Keratinocyte (primary cell): ENCODE measurements around the gene RPS4Y2. TPM values are rescaled to one million over a fixed set of nuclear protein-coding genes. Genes with fewer than 3 reads are reported as not detected.

Experiments
- DNase-seq: peaks from one replicate; pipeline ENCODE4 v3.0.0-alpha.2; 2011; ENCODE audit warnings: low read depth, missing footprints, low spot score
- FAIRE-seq: peaks from 2 replicates; lab custom pipeline; 2011; peaks lifted over from hg19 to GRCh38; lab: Jason Lieb, UNC
- H2AFZ ChIP-seq: 2 replicates; pipeline ENCODE4 v1.6.0; 2012; ENCODE audit warnings: low read length, control low read depth, inconsistent platforms; ENCODE audit not compliant: control insufficient read depth
- H3K27ac ChIP-seq: 2 replicates; pipeline ENCODE4 v1.5.1; 2011; ENCODE audit warnings: low read length; ENCODE audit not compliant: control insufficient read depth, insufficient read depth
- H3K27me3 ChIP-seq: 3 replicates; pipeline ENCODE4 v1.6.0; 2011; ENCODE audit warnings: low read length; ENCODE audit not compliant: control insufficient read depth, insufficient read depth; ENCODE audit errors: extremely low read depth
- H3K36me3 ChIP-seq, 2 experiments: 2 replicates in 1 of 2; 3 replicates in 1 of 2; pipeline ENCODE4 v1.5.1; 2011; ENCODE audit warnings: low read length in 2 of 2, mild to moderate bottlenecking in 1 of 2; ENCODE audit not compliant: control insufficient read depth in 2 of 2, insufficient read depth in 2 of 2; ENCODE audit errors: extremely low read depth in 1 of 2
- H3K4me1 ChIP-seq: 3 replicates; pipeline ENCODE4 v1.5.1; 2011; ENCODE audit warnings: low read length; ENCODE audit not compliant: control insufficient read depth, insufficient read depth; ENCODE audit errors: extremely low read depth
- H3K4me2 ChIP-seq: 3 replicates; pipeline ENCODE4 v1.6.0; 2011; ENCODE audit warnings: low read depth, low read length; ENCODE audit not compliant: control insufficient read depth, insufficient read depth; ENCODE audit errors: extremely low read depth
- H3K4me3 ChIP-seq, 3 experiments: fragments of 200-600 bp in 1 of 3; sonication (generic) in 1 of 3; 2 replicates in 2 of 3; 3 replicates in 1 of 3; pipeline ENCODE4 v1.5.1; 2011 to 2016; ENCODE audit warnings: low read length in 3 of 3, mild to moderate bottlenecking in 3 of 3, control low read depth in 2 of 3, inconsistent platforms in 1 of 3, low read depth in 1 of 3, mixed read lengths in 1 of 3, mixed run types in 1 of 3, moderate library complexity in 1 of 3; ENCODE audit not compliant: control insufficient read depth in 2 of 3, insufficient read depth in 2 of 3; ENCODE audit errors: extremely low read depth in 1 of 3
- H3K79me2 ChIP-seq: 2 replicates; pipeline ENCODE4 v1.6.0; 2012; ENCODE audit warnings: low read length; ENCODE audit not compliant: control insufficient read depth, insufficient read depth
- H3K9ac ChIP-seq: 3 replicates; pipeline ENCODE4 v1.6.0; 2011; ENCODE audit warnings: low read length; ENCODE audit not compliant: control insufficient read depth, insufficient read depth; ENCODE audit errors: extremely low read depth
- H3K9me1 ChIP-seq: 3 replicates; pipeline ENCODE4 v1.6.0; 2011; ENCODE audit warnings: low read length; ENCODE audit not compliant: control insufficient read depth, insufficient read depth; ENCODE audit errors: extremely low read depth
- H3K9me3 ChIP-seq: 2 replicates; pipeline ENCODE4 v1.5.1; 2012; ENCODE audit warnings: low read depth, low read length; ENCODE audit not compliant: control insufficient read depth
- H4K20me1 ChIP-seq: 3 replicates; pipeline ENCODE4 v1.6.0; 2011; ENCODE audit warnings: low read length; ENCODE audit not compliant: control insufficient read depth, insufficient read depth; ENCODE audit errors: extremely low read depth
- EZH2 ChIP-seq: IDR thresholded peaks from one replicate; pipeline ENCODE4 v1.6.1; 2012; ENCODE audit warnings: inconsistent platforms, mild to moderate bottlenecking, low read length, moderate library complexity
- dilution Hi-C: fragments of 300-500 bp; cut with MboI; formaldehyde crosslinking; loops from one replicate; pipeline ENCODE4 v1.7.0; 2020; ENCODE audit warnings: low sequenced_read_pairs; ENCODE audit not compliant: extremely low pct_ligation_motif_present
- polyA plus RNA-seq, 5 experiments: library from polyadenylated mRNA; depleted of rRNA in 3 of 5; stranded (reverse) in 3 of 5; stranded (forward) in 1 of 5; unstranded in 1 of 5; fragments of >200 nt; gene quantifications; 1 replicate in 1 of 5; 2 replicates in 3 of 5; 3 replicates in 1 of 5; pipeline versions ENCODE4 v1.2.1 to v1.2.3, GENCODE V29; 2011 to 2012; ENCODE audit warnings: missing spikeins in 2 of 5, low read depth in 1 of 5, low replicate concordance in 1 of 5
- TF ChIP-seq, protein P1 (sequence below), 3 experiments: IDR thresholded peaks in 1 of 3; conservative IDR thresholded peaks in 1 of 3; optimal IDR thresholded peaks in 1 of 3; 2 replicates in 2 of 3; 3 replicates in 1 of 3; pipeline versions ENCODE3 to v1.5.1; 2011; ENCODE audit warnings: low read length in 3 of 3, mild to moderate bottlenecking in 3 of 3, moderate library complexity in 2 of 3, control low read depth in 1 of 3, inconsistent platforms in 1 of 3; ENCODE audit not compliant: insufficient read depth in 2 of 3; ENCODE audit errors: extremely low read depth in 1 of 3

RPS4Y2 gene
- polyA plus RNA-seq, 1 donor (not counting 4 experiments of a cell fraction or from before 2014, with no cell fraction given), result not detected

DNA sequence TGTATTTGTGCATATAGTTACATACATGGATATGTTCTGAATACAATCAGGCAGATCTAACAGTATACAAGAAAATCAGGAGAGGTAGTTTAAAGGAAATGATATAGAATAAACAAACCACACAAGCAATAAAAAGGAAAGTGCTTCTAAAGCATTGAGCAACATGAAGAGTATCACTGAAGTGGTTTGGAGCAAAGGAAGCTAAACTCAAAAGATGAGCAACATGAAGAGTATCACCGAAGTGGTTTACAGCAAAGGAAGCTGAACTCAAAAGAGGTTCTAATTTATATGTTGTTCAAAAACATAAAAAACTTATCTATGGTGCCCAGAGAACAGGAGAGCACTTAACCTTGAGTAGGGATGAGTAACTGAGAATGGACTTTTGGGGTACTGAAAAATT is 29.1 kb downstream of the RPS4Y2 start:
- Histone ChIP-seq H3K4me1 (no peaks in the 10 kb centered on the region), H2AFZ (no peak overlapping the region), H3K9ac (no peak overlapping the region), H3K36me3 (no peaks in the 10 kb centered on the region), H3K27ac (no peak overlapping the region), H3K4me3 (no peak overlapping the region), H3K27me3 (no peaks in the 10 kb centered on the region), H3K9me1 (no peaks in the 10 kb centered on the region), H3K79me2 (no peaks in the 10 kb centered on the region), H3K4me2 (no peak overlapping the region), H4K20me1 (no peaks in the 10 kb centered on the region), H3K9me3 (no peaks in the 10 kb centered on the region)
- dilution Hi-C loops, result no loop called here
- FAIRE-seq, result no peak
- TF ChIP-seq EZH2, result no peak
- TF ChIP-seq, protein P1, sequence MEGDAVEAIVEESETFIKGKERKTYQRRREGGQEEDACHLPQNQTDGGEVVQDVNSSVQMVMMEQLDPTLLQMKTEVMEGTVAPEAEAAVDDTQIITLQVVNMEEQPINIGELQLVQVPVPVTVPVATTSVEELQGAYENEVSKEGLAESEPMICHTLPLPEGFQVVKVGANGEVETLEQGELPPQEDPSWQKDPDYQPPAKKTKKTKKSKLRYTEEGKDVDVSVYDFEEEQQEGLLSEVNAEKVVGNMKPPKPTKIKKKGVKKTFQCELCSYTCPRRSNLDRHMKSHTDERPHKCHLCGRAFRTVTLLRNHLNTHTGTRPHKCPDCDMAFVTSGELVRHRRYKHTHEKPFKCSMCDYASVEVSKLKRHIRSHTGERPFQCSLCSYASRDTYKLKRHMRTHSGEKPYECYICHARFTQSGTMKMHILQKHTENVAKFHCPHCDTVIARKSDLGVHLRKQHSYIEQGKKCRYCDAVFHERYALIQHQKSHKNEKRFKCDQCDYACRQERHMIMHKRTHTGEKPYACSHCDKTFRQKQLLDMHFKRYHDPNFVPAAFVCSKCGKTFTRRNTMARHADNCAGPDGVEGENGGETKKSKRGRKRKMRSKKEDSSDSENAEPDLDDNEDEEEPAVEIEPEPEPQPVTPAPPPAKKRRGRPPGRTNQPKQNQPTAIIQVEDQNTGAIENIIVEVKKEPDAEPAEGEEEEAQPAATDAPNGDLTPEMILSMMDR (optimal IDR thresholded peaks at IDR 0.05 in 1 of 3, IDR thresholded peaks at IDR 0.05 in 1 of 3, conservative IDR thresholded peaks at IDR 0.05 in 1 of 3; ENCODE audit: extremely low read depth in 1 of 3, insufficient read depth in 2 of 3, low read length in 3 of 3), result no peak
- DNase-seq, result no peak

- FAIRE-seq (no peak), DNase-seq (no peak)
- Histone ChIP-seq H3K9me3 (no peaks in the 10 kb centered on the region), H3K27ac (no peak overlapping the region), H2AFZ (no peak overlapping the region), H3K79me2 (no peaks in the 10 kb centered on the region), H3K9ac (no peak overlapping the region), H3K36me3 (no peaks in the 10 kb centered on the region), H3K4me3 (no peak overlapping the region), H4K20me1 (no peaks in the 10 kb centered on the region), H3K9me1 (no peaks in the 10 kb centered on the region), H3K4me2 (no peak overlapping the region), H3K4me1 (no peaks in the 10 kb centered on the region), H3K27me3 (no peaks in the 10 kb centered on the region)
- dilution Hi-C loops, result no loop called here
- TF ChIP-seq, protein P1 (optimal IDR thresholded peaks at IDR 0.05 in 1 of 3, IDR thresholded peaks at IDR 0.05 in 1 of 3, conservative IDR thresholded peaks at IDR 0.05 in 1 of 3; ENCODE audit: extremely low read depth in 1 of 3, insufficient read depth in 2 of 3, low read length in 3 of 3), result no peak
- no peak for TF ChIP-seq EZH2
Observed at GRCh38 chrY:20787076-20787475, 31.2 kb downstream of the RPS4Y2 start.
